A549 (cell line): ENCODE measurements around the gene F12. TPM values are rescaled to one million over a fixed set of nuclear protein-coding genes. Genes with fewer than 3 reads are reported as not detected.

Experiments
- ATAC-seq, 2 experiments: fragments of 200-7000 bp in 1 of 2; fragments of >200 bp in 1 of 2; cut with Nextera tagmentation in 1 of 2; cut with Tn5 transposase in 1 of 2; 3 replicates each; pipeline versions ENCODE4 v1.8.0 to v1.9.1; 2018 to 2020; ENCODE audit warnings: mild to moderate bottlenecking in 1 of 2, moderate library complexity in 1 of 2
- CTCF ChIA-PET: fragments of 300-600 bp; sonication (Branson Sonifier 250); formaldehyde crosslinking; extraction: SDS; loops from one replicate; lab custom pipeline; 2021; ENCODE audit warnings: antibody characterized with exemption, inconsistent platforms; lab: Yijun Ruan, JAX
- POLR2A ChIA-PET: fragments of 350-600 bp; formaldehyde crosslinking; extraction: SDS; loops from one replicate; lab custom pipeline; 2021; ENCODE audit warnings: antibody characterized with exemption, inconsistent platforms; lab: Yijun Ruan, JAX
- DNase-seq, 2 experiments: peaks; one replicate each; pipeline versions ENCODE4 v3.0.0 to v3.0.0-alpha.2; 2011 to 2016; ENCODE audit warnings: low read depth in 1 of 2, low spot score in 1 of 2
- FAIRE-seq: peaks from 2 replicates; lab custom pipeline; 2011; peaks lifted over from hg19 to GRCh38; lab: Jason Lieb, UNC
- H3K27ac ChIP-seq, 2 experiments: fragments of >200 bp; sonication (Bioruptor Twin); formaldehyde crosslinking; 3 replicates each; pipeline ENCODE4 v1.5.1; 2016 to 2017
- H3K4me1 ChIP-seq: fragments of >200 bp; sonication (Bioruptor Twin); formaldehyde crosslinking; 3 replicates; pipeline ENCODE4 v1.6.1; 2016
- H3K4me2 ChIP-seq: fragments of >200 bp; sonication (Bioruptor Twin); formaldehyde crosslinking; 3 replicates; pipeline ENCODE4 v1.6.1; 2016
- H3K4me3 ChIP-seq: fragments of >200 bp; sonication (Bioruptor Twin); formaldehyde crosslinking; 3 replicates; pipeline ENCODE4 v1.5.1; 2016
- H3K9me3 ChIP-seq: fragments of >200 bp; sonication (Bioruptor Twin); formaldehyde crosslinking; 3 replicates; pipeline ENCODE4 v1.6.1; 2016
- CBX2 ChIP-seq: fragments of 200-600 bp; sonication (generic); IDR thresholded peaks from 2 replicates; pipeline ENCODE4 v1.6.1; 2016; ENCODE audit warnings: low read depth, mild to moderate bottlenecking, borderline replicate concordance
- CBX8 ChIP-seq: fragments of 200-600 bp; sonication (generic); IDR thresholded peaks from 2 replicates; pipeline ENCODE4 v1.6.1; 2016
- CHD4 ChIP-seq: fragments of 200-600 bp; sonication (generic); IDR thresholded peaks from 2 replicates; pipeline ENCODE4 v1.6.1; 2016; ENCODE audit warnings: antibody characterized with exemption, mild to moderate bottlenecking, borderline replicate concordance
- E2F6 ChIP-seq: IDR thresholded peaks from 2 replicates; pipeline ENCODE4 v1.6.1; 2012; ENCODE audit warnings: low read depth, borderline replicate concordance
- EHF ChIP-seq: fragments of 250-450 bp; sonication (Bioruptor Pico); IDR thresholded peaks from 2 replicates; pipeline ENCODE4 v1.5.0; 2020; ENCODE audit warnings: mild to moderate bottlenecking
- EHMT2 ChIP-seq: fragments of 200-600 bp; sonication (generic); IDR thresholded peaks from 2 replicates; pipeline ENCODE4 v1.6.1; 2016; ENCODE audit warnings: antibody characterized with exemption, low read depth, mild to moderate bottlenecking, moderate library complexity
- FOXS1 ChIP-seq: fragments of 250-450 bp; sonication (Bioruptor Pico); IDR thresholded peaks from 2 replicates; pipeline ENCODE4 v1.5.0; 2020; ENCODE audit warnings: mild to moderate bottlenecking, moderate library complexity
- GATA3 ChIP-seq: IDR thresholded peaks from 2 replicates; pipeline ENCODE4 v1.6.1; 2012; ENCODE audit warnings: borderline replicate concordance
- HDAC2 ChIP-seq: fragments of 200-600 bp; sonication (generic); IDR thresholded peaks from 2 replicates; pipeline ENCODE4 v1.6.1; 2016
- HOXB5 ChIP-seq: fragments of 250-450 bp; sonication (Bioruptor Pico); IDR thresholded peaks from 2 replicates; pipeline ENCODE4 v1.5.0; 2020; ENCODE audit warnings: mild to moderate bottlenecking, moderate library complexity
- JUN ChIP-seq, 2 experiments: fragments of >200 bp; sonication (Bioruptor Twin); formaldehyde crosslinking; IDR thresholded peaks; 2 replicates in 1 of 2; 3 replicates in 1 of 2; pipeline ENCODE4 v1.6.1; 2016 to 2017
- JUNB ChIP-seq: fragments of >200 bp; sonication (Bioruptor Twin); formaldehyde crosslinking; IDR thresholded peaks from 2 replicates; pipeline ENCODE4 v1.6.1; 2016
- KDM1A ChIP-seq: fragments of 200-600 bp; sonication (generic); IDR thresholded peaks from 2 replicates; pipeline ENCODE4 v1.6.1; 2016; ENCODE audit warnings: low read depth, mild to moderate bottlenecking
- MAX ChIP-seq: IDR thresholded peaks from 2 replicates; pipeline ENCODE4 v1.6.1; 2012
- MYC ChIP-seq: IDR thresholded peaks from 2 replicates; pipeline ENCODE4 v1.6.1; 2012; ENCODE audit warnings: mild to moderate bottlenecking, inconsistent platforms, low read length, improper control_type of control experiment, borderline replicate concordance
- NFE2L2 ChIP-seq: fragments of 150-350 bp; conservative IDR thresholded peaks from 2 replicates; pipeline ENCODE4 v1.6.1; 2014; ENCODE audit warnings: low read length
- NR3C1 ChIP-seq: fragments of >200 bp; sonication (Bioruptor Twin); formaldehyde crosslinking; IDR thresholded peaks from 3 replicates; pipeline ENCODE4 v1.6.1; 2017
- PHF8 ChIP-seq: fragments of 200-600 bp; sonication (generic); IDR thresholded peaks from 2 replicates; pipeline ENCODE4 v1.6.1; 2016; ENCODE audit warnings: low read depth, mild to moderate bottlenecking, antibody characterized with exemption, moderate library complexity, borderline replicate concordance
- POLR2A ChIP-seq: IDR thresholded peaks from 2 replicates; pipeline ENCODE4 v1.6.1; 2012; ENCODE audit warnings: mild to moderate bottlenecking, low read length
- RAD21 ChIP-seq, 2 experiments: fragments of >200 bp in 1 of 2; sonication (Bioruptor Twin) in 1 of 2; formaldehyde crosslinking in 1 of 2; IDR thresholded peaks in 1 of 2; conservative IDR thresholded peaks in 1 of 2; 2 replicates in 1 of 2; 3 replicates in 1 of 2; pipeline ENCODE4 v1.6.1; 2012 to 2018; ENCODE audit warnings: inconsistent platforms in 1 of 2
- RARB ChIP-seq: fragments of 250-450 bp; sonication (Bioruptor Pico); IDR thresholded peaks from 2 replicates; pipeline ENCODE4 v1.8.0; 2021; ENCODE audit warnings: mild to moderate bottlenecking, moderate library complexity
- REST ChIP-seq: fragments of 200-600 bp; sonication (generic); IDR thresholded peaks from 2 replicates; pipeline ENCODE4 v1.6.1; 2016; ENCODE audit warnings: antibody characterized with exemption, mild to moderate bottlenecking, moderate library complexity
- RNF2 ChIP-seq: fragments of 200-600 bp; sonication (generic); IDR thresholded peaks from 2 replicates; pipeline ENCODE4 v1.6.1; 2016; ENCODE audit warnings: low read depth, mild to moderate bottlenecking, antibody characterized with exemption, moderate library complexity, borderline replicate concordance
- SMC3 ChIP-seq: fragments of >200 bp; sonication (Bioruptor Twin); formaldehyde crosslinking; IDR thresholded peaks from 3 replicates; pipeline ENCODE4 v1.6.1; 2018; ENCODE audit warnings: inconsistent platforms
- TFCP2L1 ChIP-seq: fragments of 250-450 bp; sonication (Bioruptor Pico); IDR thresholded peaks from 2 replicates; pipeline ENCODE4 v1.5.0; 2021; ENCODE audit warnings: mild to moderate bottlenecking
- ZC3H11A ChIP-seq: fragments of 450-650 bp; IDR thresholded peaks from 2 replicates; pipeline ENCODE4 v1.6.1; 2014; ENCODE audit warnings: antibody characterized with exemption, mild to moderate bottlenecking
- ZSCAN20 ChIP-seq: fragments of 250-450 bp; sonication (Bioruptor Pico); IDR thresholded peaks from 2 replicates; pipeline ENCODE4 v1.8.0; 2022; ENCODE audit warnings: mild to moderate bottlenecking, moderate library complexity
- WGBS: methylation state at CpG from one replicate; pipeline ENCODE4 v1.1.6; 2017; ENCODE audit errors: missing lambda C conversion rate; 5-methylcytosine and 5-hydroxymethylcytosine counted together
- polyA plus RNA-seq, 4 experiments: library from polyadenylated mRNA; depleted of rRNA in 3 of 4; stranded (reverse); fragments of >200 nt; fragmentation: RNase III in 1 of 4; extraction: RNeasy Plus Mini Kit Qiagen cat#74134 plus additional on column Dnase treatment in 1 of 4; gene quantifications; 2 replicates in 3 of 4; 3 replicates in 1 of 4; pipeline ENCODE4 v1.2.3, GENCODE V29; 2011 to 2017
- TF ChIP-seq, protein P1 (sequence below): fragments of 250-450 bp; sonication (Bioruptor Pico); IDR thresholded peaks from 2 replicates; pipeline ENCODE4 v1.5.0; 2021; ENCODE audit warnings: mild to moderate bottlenecking, moderate library complexity, borderline replicate concordance
- TF ChIP-seq, protein P2 (sequence below): fragments of >200 bp; sonication (Bioruptor Twin); formaldehyde crosslinking; IDR thresholded peaks from 3 replicates; pipeline ENCODE4 v1.5.1; 2016
- TF ChIP-seq, protein P3 (sequence below): IDR thresholded peaks from 2 replicates; pipeline ENCODE4 v1.6.1; 2012

Gene F12
- polyA plus RNA-seq, 2 of the 4 experiments (the other 2 are of a cell fraction) = 5.3 to 14.3 TPM

GRCh38 chr5:177403792-177404640 lies 5.3 kb downstream of the F12 start:
- H3K4me1 ChIP-seq = peaks cover 11% of the 10 kb centered on the region; the same call in 2 of the 3 replicates
- TF ChIP-seq CBX8 (no peak), NFE2L2 (no peak), GATA3 (peak; percentile 11; the same call in 1 of the 2 replicates), NR3C1 (no peak), EHMT2 (no peak), EHF (CRISPR knock-in tag) (no peak), KDM1A (peak; percentile 62; the same call in 1 of the 2 replicates), CBX2 (no peak), JUN (IDR thresholded peaks at IDR 0.05) (peak in 1 of 2 experiments; percentile 45; a peak in 2 of 5 replicates), HOXB5 (no peak), POLR2A (peak; percentile 72), ZSCAN20 (CRISPR knock-in tag) (no peak), RAD21 (conservative IDR thresholded peaks at IDR 0.05 in 1 of 2, IDR thresholded peaks at IDR 0.05 in 1 of 2) (peak; percentile 72 to 84), CHD4 (no peak), REST (no peak), MAX (peak; percentile 83), PHF8 (peak; percentile 21; the same call in 1 of the 2 replicates), SMC3 (peak; percentile 58), TFCP2L1 (CRISPR knock-in tag) (0 out of 2 replicates have a peak, but pooled peaks have one; percentile 31), HDAC2 (no peak), JUNB (no peak), FOXS1 (CRISPR knock-in tag) (no peak), E2F6 (peak; percentile 22), ZC3H11A (no peak), RARB (CRISPR knock-in tag) (no peak), RNF2 (peak; percentile 71; the same call in 1 of the 2 replicates), MYC (peak; percentile 85; the same call in 1 of the 2 replicates)
- TF ChIP-seq, protein P1, sequence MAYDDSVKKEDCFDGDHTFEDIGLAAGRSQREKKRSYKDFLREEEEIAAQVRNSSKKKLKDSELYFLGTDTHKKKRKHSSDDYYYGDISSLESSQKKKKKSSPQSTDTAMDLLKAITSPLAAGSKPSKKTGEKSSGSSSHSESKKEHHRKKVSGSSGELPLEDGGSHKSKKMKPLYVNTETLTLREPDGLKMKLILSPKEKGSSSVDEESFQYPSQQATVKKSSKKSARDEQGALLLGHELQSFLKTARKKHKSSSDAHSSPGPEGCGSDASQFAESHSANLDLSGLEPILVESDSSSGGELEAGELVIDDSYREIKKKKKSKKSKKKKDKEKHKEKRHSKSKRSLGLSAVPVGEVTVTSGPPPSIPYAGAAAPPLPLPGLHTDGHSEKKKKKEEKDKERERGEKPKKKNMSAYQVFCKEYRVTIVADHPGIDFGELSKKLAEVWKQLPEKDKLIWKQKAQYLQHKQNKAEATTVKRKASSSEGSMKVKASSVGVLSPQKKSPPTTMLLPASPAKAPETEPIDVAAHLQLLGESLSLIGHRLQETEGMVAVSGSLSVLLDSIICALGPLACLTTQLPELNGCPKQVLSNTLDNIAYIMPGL (CRISPR knock-in tag) = 0 out of 2 replicates have a peak, but pooled peaks have one; percentile 8
- TF ChIP-seq, protein P2, sequence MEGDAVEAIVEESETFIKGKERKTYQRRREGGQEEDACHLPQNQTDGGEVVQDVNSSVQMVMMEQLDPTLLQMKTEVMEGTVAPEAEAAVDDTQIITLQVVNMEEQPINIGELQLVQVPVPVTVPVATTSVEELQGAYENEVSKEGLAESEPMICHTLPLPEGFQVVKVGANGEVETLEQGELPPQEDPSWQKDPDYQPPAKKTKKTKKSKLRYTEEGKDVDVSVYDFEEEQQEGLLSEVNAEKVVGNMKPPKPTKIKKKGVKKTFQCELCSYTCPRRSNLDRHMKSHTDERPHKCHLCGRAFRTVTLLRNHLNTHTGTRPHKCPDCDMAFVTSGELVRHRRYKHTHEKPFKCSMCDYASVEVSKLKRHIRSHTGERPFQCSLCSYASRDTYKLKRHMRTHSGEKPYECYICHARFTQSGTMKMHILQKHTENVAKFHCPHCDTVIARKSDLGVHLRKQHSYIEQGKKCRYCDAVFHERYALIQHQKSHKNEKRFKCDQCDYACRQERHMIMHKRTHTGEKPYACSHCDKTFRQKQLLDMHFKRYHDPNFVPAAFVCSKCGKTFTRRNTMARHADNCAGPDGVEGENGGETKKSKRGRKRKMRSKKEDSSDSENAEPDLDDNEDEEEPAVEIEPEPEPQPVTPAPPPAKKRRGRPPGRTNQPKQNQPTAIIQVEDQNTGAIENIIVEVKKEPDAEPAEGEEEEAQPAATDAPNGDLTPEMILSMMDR = peak; percentile 71
- TF ChIP-seq, protein P3, sequence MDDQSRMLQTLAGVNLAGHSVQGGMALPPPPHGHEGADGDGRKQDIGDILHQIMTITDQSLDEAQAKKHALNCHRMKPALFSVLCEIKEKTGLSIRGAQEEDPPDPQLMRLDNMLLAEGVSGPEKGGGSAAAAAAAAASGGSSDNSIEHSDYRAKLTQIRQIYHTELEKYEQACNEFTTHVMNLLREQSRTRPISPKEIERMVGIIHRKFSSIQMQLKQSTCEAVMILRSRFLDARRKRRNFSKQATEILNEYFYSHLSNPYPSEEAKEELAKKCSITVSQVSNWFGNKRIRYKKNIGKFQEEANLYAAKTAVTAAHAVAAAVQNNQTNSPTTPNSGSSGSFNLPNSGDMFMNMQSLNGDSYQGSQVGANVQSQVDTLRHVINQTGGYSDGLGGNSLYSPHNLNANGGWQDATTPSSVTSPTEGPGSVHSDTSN = no peak

More at GRCh38 chr5:177403792-177404640, 5.3 kb downstream of the F12 start:
- peak; percentile 76 to 91 for ATAC-seq
- ChIA-PET POLR2A (interaction anchor here (0.6 to 3.9 kb wide), 13 partner anchors 11 to 94 kb away, joined by 3 to 37 read pairs (median 5); partner anchors contain the start of genes GRK6, LMAN2, PDLIM7 and PRR7), CTCF (interaction anchor here (0.7 to 43.1 kb wide), 36 partner anchors 12 to 384 kb away, joined by 3 to 1107 read pairs (median 6); partner anchors contain the start of genes DBN1, GRK6, LMAN2 and PDLIM7)
- Histone ChIP-seq H3K4me2 (peak overlapping the region; percentile 97), H3K27ac (peak overlapping the region; percentile 83 to 92), H3K9me3 (no peaks in the 10 kb centered on the region), H3K4me3 (peak overlapping the region; percentile 60)
- under 1% methylated on average over 17 of the region's 93 CpGs for WGBS
- peak; percentile 87 to 95 for DNase-seq
- no peak for FAIRE-seq
